Stimulated activated effector memory CD8-positive, alpha-beta T cell treated with anti-CD3 and anti-CD28 coated beads, Interleukin-12 subunit alpha, Interleukin-12 subunit beta, amount 100 ng/mL, for 72 hours (primary cell): ENCODE results near the gene SLC39A6.
"Not testable (repeated sequence)": the region's sequence is repeated elsewhere in the genome, so short reads cannot be mapped to it uniquely, and the experiment has no call there.

Experiments
- ATAC-seq: fragments of 150-1000 bp; cut with Tn5 transposase; 2 replicates; pipeline ENCODE4 v1.10.0; 2021
- DNase-seq, 2 donors: peaks; one replicate each; pipeline ENCODE4 v3.0.0; 2021 to 2022; ENCODE audit warnings: low spot score in 2 of 2
- H3K27ac Mint-ChIP-seq: one replicate; pipeline ENCODE4 v1.8.0; 2022; ENCODE audit warnings: mild to moderate bottlenecking, mixed read lengths
- H3K36me3 Mint-ChIP-seq: one replicate; pipeline ENCODE4 v1.8.0; 2022; ENCODE audit warnings: mild to moderate bottlenecking, mixed read lengths
- H3K4me1 Mint-ChIP-seq: one replicate; pipeline ENCODE4 v1.8.0; 2022; ENCODE audit warnings: mixed read lengths
- H3K4me3 Mint-ChIP-seq: one replicate; pipeline ENCODE4 v1.8.0; 2022; ENCODE audit warnings: mild to moderate bottlenecking, mixed read lengths
- H3K9me3 Mint-ChIP-seq: one replicate; pipeline ENCODE4 v1.8.0; 2022; ENCODE audit warnings: mixed read lengths

The SLC39A6 gene, protein sequence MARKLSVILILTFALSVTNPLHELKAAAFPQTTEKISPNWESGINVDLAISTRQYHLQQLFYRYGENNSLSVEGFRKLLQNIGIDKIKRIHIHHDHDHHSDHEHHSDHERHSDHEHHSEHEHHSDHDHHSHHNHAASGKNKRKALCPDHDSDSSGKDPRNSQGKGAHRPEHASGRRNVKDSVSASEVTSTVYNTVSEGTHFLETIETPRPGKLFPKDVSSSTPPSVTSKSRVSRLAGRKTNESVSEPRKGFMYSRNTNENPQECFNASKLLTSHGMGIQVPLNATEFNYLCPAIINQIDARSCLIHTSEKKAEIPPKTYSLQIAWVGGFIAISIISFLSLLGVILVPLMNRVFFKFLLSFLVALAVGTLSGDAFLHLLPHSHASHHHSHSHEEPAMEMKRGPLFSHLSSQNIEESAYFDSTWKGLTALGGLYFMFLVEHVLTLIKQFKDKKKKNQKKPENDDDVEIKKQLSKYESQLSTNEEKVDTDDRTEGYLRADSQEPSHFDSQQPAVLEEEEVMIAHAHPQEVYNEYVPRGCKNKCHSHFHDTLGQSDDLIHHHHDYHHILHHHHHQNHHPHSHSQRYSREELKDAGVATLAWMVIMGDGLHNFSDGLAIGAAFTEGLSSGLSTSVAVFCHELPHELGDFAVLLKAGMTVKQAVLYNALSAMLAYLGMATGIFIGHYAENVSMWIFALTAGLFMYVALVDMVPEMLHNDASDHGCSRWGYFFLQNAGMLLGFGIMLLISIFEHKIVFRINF

DNA sequence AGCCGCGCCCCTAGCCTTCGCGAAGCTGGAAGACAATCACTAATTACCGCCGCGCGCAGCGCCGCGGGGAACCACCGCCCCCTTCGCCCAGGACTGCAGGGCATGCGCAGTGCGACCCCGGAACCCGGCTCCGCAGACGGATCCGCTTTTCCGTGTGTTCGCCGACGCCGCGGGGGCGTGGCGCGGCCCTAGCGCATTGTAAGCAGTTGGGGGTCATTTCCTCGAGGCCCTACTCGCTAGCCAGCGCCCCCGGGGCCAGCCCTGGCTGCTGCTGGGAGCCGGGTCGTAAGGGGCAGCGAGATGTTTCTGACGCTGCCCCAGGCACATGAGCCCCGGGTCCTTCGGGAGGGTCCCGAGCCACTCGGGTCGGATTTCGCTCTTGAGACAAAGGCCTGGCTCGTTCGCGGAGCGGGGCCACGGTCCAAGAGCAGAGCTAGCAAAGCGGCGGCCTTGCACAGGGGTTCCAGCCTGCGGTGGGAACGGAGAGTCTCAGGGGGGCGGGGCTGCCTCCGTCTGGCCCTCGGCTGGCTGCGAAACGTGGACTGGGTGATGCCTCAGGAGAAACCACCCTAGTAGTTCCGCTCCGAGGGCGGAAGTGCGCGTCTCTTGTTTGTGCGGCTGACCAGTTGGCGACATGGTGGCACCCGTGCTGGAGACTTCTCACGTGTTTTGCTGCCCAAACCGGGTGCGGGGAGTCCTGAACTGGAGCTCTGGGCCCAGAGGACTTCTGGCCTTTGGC, at the start of gene SLC39A6, which contains the start of gene ELP2:
Gene SLC39A6, minus strand, starts transcription at position 41 of the 739 bp plus-strand sequence. CDS start 2,333 bp downstream, outside the sequence.
Gene ELP2, plus strand, starts transcription at position 600 of the 739 bp plus-strand sequence. Its CDS starts 35 bp downstream, at position 635.
- peak within 1 kb of the TSS; percentile 98 for H3K27ac Mint-ChIP-seq
- H3K4me1 Mint-ChIP-seq = peaks cover 61% of the 10 kb centered on the region
- peak; percentile 94 for ATAC-seq
- H3K36me3 Mint-ChIP-seq = peaks cover 39% of the 10 kb centered on the region
- H3K4me3 Mint-ChIP-seq = peak within 1 kb of the TSS; percentile 92
- DNase-seq = peak; percentile 95 to 98
- H3K9me3 Mint-ChIP-seq = no peaks in the 10 kb centered on the region

DNA sequence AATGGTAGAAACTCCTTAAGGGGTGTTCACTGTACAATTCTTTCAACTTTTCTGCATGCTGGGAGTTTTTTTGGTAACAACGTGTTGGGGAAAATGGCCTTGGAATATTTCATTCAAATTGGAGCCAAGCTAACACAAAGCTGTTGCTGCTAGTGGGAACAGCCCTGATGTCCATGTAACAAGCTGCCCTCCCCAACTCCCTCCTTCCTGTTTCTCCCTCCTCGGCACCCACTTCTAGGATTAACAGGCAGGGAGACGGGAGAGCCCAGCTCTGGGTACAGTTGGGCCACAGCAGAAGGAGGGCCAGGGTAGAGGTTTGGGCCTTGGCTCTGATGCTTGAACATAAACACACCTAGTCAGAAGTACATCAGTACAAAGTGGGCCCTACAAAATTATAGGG, 48.8 kb upstream of the SLC39A6 start:
- no peak for ATAC-seq
- peak overlapping the region; percentile 43 for H3K27ac Mint-ChIP-seq
- no peak overlapping the region for H3K4me3 Mint-ChIP-seq

DNA sequence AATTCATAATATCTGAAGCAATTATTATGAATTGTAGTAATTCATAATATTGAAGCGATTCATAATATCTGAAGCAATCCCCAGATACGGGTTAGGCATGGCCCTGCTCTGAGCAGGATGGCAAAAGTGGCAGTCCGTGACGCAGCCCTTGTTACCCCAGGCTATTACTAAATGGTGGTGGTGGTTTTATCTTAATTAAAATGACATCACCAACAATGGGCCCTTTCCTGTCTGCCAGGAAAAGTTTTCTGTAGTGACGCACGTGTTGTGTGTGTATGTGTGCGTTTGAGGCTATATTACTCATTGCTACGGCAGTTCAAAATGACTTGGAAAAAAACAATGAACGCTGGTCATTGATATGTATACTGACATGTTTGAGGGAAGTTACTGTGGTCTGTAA, 47.6 kb upstream of the SLC39A6 start:
- Mint-ChIP-seq H3K4me1 (peaks cover 4% of the 10 kb centered on the region), H3K9me3 (no peaks in the 10 kb centered on the region), H3K27ac (no peak overlapping the region), H3K36me3 (peaks cover 65% of the 10 kb centered on the region), H3K4me3 (no peak overlapping the region)
- DNase-seq (no peak), ATAC-seq (no peak)

More for the DNA sequence above, 48.8 kb upstream of the SLC39A6 start:
- H3K9me3 Mint-ChIP-seq = no peaks in the 10 kb centered on the region
- peaks cover 53% of the 10 kb centered on the region for H3K36me3 Mint-ChIP-seq
- no peak for DNase-seq
- peaks cover 4% of the 10 kb centered on the region for H3K4me1 Mint-ChIP-seq

DNA sequence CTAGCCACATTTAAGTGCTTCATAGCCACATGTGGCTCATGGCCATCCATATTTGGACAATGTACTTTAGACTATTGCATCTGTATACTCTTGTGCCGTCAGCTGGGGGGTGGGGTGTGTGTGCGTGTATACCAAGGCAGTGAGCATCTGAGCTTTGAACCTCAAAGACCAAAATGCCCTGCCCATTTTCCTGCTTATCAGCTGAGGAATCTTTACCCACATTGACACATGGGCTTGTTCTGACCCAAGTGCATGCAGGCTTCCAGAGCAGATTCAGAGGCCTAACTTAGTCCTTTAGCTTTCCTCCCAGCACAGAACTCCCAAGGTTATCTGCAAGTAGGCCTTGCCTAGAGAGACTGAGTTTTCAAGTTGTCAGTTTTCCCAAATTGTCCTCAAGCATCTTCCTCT, 47.0 kb upstream of the SLC39A6 start:
- ATAC-seq (peak; percentile 26), DNase-seq (no peak)
- H3K4me1 Mint-ChIP-seq = peaks cover 4% of the 10 kb centered on the region
- no peak overlapping the region for H3K4me3 Mint-ChIP-seq
- peaks cover 70% of the 10 kb centered on the region for H3K36me3 Mint-ChIP-seq
- H3K27ac Mint-ChIP-seq = no peak overlapping the region
- no peaks in the 10 kb centered on the region for H3K9me3 Mint-ChIP-seq

DNA sequence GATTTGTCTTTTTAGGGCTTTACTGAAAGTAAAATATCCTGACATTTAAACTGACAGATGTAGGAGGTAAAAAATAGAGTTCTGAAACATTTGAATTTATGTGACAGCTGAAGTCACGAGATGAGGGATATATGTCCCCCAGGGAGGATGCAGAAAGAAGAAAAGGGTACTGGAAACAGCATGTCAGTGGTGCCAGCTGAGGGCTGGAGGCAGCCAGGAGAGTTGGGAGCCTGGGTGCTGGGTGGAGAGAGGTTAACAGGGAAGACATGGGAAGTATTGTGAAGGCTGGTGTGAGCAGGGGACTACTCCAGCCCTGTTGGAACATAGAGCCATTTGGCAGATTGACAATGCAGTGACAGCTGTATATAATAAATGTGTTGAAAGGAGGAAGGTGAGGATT, 46.3 kb upstream of the SLC39A6 start:
- DNase-seq (no peak), ATAC-seq (no peak)
- Mint-ChIP-seq H3K9me3 (no peaks in the 10 kb centered on the region), H3K4me1 (peaks cover 4% of the 10 kb centered on the region), H3K4me3 (no peak overlapping the region), H3K36me3 (peaks cover 77% of the 10 kb centered on the region), H3K27ac (peak overlapping the region; percentile 35)

DNA sequence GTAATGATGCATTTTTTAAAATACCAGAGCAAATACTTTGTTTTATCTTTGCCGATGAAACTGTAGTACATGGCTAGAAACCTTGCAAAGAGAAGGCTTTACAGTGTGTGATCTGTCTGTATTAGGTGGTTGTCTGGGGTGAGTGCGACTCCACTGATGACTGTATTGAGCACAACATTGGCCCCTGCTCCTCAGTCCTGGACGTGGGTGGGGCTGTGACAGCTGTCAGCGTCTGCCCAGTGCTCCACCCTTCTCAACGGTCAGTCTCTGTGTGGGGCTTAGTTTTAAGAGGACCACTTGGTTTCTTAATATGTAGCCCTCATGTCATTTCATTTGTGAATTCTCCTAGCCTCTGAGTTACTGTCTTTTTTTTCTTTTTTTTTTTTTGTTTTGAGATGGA, 40.8 kb upstream of the SLC39A6 start:
- H3K4me3 Mint-ChIP-seq = no peak overlapping the region
- DNase-seq = no peak
- peaks cover 100% of the 10 kb centered on the region for H3K36me3 Mint-ChIP-seq
- H3K9me3 Mint-ChIP-seq = no peaks in the 10 kb centered on the region
- ATAC-seq = no peak
- H3K27ac Mint-ChIP-seq = no peak overlapping the region
- H3K4me1 Mint-ChIP-seq = no peaks in the 10 kb centered on the region

DNA sequence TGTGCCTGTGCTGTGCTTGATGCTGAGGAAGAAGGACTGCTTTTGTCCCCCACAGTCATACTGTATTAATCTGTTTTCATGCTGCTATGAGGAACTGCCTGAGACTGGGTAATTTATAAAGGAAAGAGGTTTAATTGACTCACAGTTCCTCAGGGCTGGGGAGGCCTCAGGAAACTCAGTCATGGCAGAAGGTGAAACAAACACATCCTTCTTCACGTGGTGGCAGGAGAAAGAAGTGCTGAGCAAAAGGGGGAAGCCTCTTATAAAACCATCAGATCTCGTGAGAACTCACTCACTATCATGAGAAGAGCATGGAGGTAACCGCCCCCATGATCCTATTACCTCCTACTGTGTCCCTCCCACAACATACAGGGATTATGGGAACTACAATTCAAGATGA, 39.2 kb upstream of the SLC39A6 start:
- not testable (repeated sequence) for ATAC-seq, H3K4me1 Mint-ChIP-seq, DNase-seq, H3K9me3 Mint-ChIP-seq, H3K4me3 Mint-ChIP-seq
- Mint-ChIP-seq H3K27ac (peak overlapping the region; percentile 64), H3K36me3 (peaks cover 100% of the 10 kb centered on the region)

DNA sequence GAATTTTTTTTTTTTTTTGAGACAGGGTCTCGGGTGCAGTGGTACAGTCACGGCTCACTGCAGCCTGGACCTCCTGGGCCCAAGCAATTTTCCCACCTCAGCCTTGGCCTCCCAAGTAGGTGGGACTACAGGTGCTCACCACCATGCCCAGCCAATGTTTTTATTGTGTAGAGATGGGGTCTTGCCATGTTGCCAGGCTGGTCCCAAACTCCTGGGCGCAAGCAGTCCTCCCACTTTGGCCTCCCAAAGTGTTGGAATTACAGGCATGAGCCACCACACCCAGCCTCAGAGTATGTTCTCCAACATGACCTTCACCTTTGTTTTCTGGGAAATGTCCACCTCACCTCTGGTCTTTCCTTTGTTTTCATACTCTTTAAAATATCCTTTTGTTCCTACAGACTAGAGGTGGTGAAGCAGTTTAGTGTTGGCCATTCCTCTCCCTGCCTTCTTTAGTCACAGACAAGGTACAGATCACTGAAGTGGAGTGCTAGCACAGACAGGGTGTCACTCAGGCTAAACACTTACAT, 38.6 kb upstream of the SLC39A6 start:
- no peaks in the 10 kb centered on the region for H3K4me1 Mint-ChIP-seq
- H3K27ac Mint-ChIP-seq = peak overlapping the region; percentile 64
- no peak overlapping the region for H3K4me3 Mint-ChIP-seq
- no peak for ATAC-seq
- no peaks in the 10 kb centered on the region for H3K9me3 Mint-ChIP-seq
- DNase-seq = no peak
- peaks cover 100% of the 10 kb centered on the region for H3K36me3 Mint-ChIP-seq

DNA sequence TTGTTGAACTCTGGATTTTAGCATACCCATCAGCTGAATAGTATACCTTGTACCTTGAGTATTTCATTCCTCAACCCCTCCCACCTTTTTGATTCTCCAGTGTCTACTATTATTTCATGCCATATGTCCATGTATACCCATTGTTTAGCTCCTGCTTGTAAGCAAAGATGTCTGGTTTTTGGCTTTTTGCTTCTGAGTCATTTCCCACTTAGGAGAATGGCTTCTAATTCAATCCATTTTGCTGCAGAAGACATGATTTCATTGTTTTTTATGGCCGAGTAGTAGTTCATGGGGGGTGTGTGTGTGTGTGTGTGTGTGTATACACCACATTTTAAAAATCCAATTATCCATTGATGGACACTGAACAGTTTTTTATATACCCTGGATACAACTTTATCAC, 33.8 kb upstream of the SLC39A6 start:
- peaks cover 100% of the 10 kb centered on the region for H3K36me3 Mint-ChIP-seq
- no peak for DNase-seq
- H3K4me3 Mint-ChIP-seq = no peak overlapping the region
- no peak overlapping the region for H3K27ac Mint-ChIP-seq
- H3K4me1 Mint-ChIP-seq = peaks cover 20% of the 10 kb centered on the region
- no peak for ATAC-seq
- no peaks in the 10 kb centered on the region for H3K9me3 Mint-ChIP-seq

DNA sequence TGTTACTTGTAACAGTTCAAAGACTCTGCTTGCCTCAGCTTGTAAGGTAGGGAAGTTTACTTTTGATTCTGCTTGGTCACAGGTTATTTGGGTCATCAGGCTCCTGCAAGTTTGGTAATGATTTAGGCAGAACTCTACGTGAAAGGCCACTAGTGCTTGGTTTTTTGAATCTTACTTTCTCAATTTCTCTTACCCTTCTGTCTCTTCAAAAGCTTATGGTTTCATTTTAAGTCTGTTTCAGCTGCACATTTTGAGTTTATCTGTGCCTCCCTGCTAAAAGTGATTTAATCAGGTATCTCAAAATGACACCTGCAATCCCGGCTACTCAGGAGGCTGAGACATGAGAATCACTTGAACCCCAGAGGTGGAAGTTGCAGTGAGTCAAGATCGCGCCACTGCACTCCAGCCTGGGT, 31.8 kb upstream of the SLC39A6 start:
- Mint-ChIP-seq H3K4me3 (no peak overlapping the region), H3K27ac (peak overlapping the region; percentile 66), H3K36me3 (peaks cover 99% of the 10 kb centered on the region), H3K4me1 (peaks cover 33% of the 10 kb centered on the region), H3K9me3 (no peaks in the 10 kb centered on the region)
- DNase-seq (no peak), ATAC-seq (peak; percentile 72)

DNA sequence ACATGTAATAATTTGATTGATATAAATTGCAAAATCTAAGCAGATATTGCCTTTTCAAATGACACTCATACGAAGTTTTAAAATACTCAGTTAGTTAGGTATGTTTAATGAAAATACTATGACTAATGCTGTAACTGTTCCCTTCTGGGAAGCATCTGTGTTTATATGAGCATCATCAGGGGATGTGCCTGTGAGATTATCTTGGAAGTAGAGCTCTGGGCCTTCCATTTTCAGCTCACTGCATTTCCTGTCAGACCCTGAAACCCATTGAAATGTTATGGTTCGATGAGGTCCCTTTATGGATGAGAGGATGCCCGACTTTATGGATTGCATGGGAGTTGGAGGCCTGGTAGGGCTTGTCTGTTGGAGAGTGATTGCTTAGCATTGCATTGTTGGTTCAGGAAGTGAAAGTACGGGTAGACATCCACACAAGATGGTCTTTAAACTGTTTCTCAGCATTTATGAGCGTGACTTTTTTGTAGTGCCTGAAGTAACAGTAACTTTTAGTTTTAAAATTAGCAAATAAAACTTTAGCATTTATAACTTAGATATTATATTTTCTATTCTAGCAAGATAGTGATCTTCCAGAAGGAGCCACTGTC, 29.2 kb upstream of the SLC39A6 start:
- H3K27ac Mint-ChIP-seq = peak overlapping the region; percentile 14
- DNase-seq (no peak), ATAC-seq (no peak)
- peaks cover 99% of the 10 kb centered on the region for H3K36me3 Mint-ChIP-seq
- no peak overlapping the region for H3K4me3 Mint-ChIP-seq
- peaks cover 34% of the 10 kb centered on the region for H3K4me1 Mint-ChIP-seq
- no peaks in the 10 kb centered on the region for H3K9me3 Mint-ChIP-seq

DNA sequence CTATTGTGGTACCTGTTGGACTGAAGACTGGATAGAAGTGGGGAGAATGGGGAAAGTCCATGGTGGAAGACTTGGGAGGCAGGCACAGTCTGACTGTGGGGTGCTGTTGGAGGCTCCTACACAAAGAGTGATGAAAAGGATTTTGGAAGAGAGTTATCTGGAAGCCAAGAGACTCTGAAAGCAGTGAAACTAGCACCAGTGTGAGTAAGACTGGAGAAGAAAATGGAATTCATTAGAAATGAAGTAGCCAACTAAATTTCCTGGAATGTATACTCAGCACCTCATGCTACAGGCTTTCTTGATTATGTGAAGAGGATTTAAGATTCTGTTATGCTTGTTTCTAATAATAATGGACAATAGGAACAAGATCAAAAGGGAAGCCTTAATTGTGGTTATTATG, 28.3 kb upstream of the SLC39A6 start:
- Mint-ChIP-seq H3K36me3 (peaks cover 99% of the 10 kb centered on the region), H3K27ac (peak overlapping the region; percentile 40), H3K9me3 (no peaks in the 10 kb centered on the region), H3K4me1 (peaks cover 44% of the 10 kb centered on the region), H3K4me3 (no peak overlapping the region)
- ATAC-seq (no peak), DNase-seq (no peak)

DNA sequence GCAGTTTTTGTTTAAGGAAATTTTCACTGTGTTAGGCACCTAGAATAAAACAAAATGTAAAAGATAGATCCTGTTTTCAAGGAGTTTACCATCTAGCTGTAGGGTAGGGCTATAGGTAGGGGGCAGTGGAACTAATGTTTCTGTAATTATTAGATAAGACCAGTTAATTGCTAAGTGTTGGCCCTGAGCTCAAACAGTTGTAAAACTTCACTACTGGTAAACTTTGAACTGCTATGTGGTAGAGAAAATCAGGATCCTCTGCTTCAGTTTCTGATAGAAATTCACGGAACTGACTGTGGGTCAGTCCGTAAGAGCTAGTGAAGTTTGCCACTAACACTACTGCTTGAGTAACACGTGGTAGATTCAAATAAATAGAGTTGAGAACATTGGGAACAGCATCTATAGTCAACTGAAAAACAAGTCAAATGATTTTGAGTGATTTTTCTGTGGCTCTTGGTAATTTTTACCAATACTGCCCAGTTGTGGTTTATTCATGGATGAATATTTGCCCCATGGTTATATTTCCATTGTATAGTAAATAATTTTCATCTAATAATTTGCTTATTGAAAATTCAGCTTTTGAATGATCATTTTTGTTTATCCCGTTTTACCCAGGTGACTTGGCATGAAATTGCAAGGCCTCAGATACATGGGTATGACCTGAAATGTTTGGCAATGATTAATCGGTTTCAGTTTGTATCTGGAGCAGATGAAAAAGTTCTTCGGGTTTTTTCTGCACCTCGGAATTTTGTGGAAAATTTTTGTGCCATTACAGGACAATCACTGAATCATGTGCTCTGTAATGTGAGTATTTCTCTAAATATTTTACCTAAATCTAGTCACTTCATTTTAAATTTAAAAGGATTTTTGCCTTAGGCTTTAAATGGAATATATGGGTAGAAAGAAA, 27.0 kb upstream of the SLC39A6 start:
- no peaks in the 10 kb centered on the region for H3K9me3 Mint-ChIP-seq
- H3K36me3 Mint-ChIP-seq = peaks cover 99% of the 10 kb centered on the region
- no peak overlapping the region for H3K4me3 Mint-ChIP-seq
- DNase-seq = no peak
- peak overlapping the region; percentile 40 for H3K27ac Mint-ChIP-seq
- peaks cover 37% of the 10 kb centered on the region for H3K4me1 Mint-ChIP-seq
- ATAC-seq = no peak

DNA sequence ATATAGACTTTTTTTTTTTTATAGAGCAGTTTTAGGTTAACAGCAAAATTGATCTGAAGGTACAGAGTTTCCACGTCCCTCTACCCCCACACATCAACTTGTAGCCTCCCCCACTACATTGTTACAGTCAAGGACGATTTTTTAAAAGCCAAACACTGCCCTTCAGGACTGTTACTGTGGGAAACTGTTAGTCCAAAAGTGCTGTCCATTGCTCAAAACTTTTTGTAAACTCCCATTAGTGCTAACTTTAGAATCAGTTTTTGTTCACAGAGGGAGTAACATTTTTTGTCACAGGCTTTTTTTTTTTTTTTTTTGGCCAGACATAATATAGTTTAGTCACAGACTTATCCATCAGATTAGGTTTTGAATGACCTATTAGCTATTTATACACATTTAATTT, 24.6 kb upstream of the SLC39A6 start:
- H3K4me3 Mint-ChIP-seq = no peak overlapping the region

More for the DNA sequence above, 24.6 kb upstream of the SLC39A6 start:
- Mint-ChIP-seq H3K36me3 (peaks cover 99% of the 10 kb centered on the region), H3K4me1 (peaks cover 37% of the 10 kb centered on the region), H3K27ac (peak overlapping the region; percentile 57), H3K9me3 (no peaks in the 10 kb centered on the region)
- no peak for DNase-seq
- no peak for ATAC-seq
